Forelimb muscle (tissue), 1 donor: ENCODE results near the gene ZNF639. TPM values are rescaled to one million over a fixed set of nuclear protein-coding genes. Genes with fewer than 3 reads are reported as not detected.
"Not testable (repeated sequence)": the region's sequence is repeated elsewhere in the genome, so short reads cannot be mapped to it uniquely, and the experiment has no call there.

ENCODE experiments used
- DNase-seq: peaks from one replicate; pipeline ENCODE4 v3.0.0-alpha.2; 2013; ENCODE audit warnings: low read depth
- polyA plus RNA-seq: library from polyadenylated mRNA; unstranded; fragments of 120-200 nt; gene quantifications from one replicate; pipeline ENCODE4 v1.2.1, GENCODE V29; 2013; ENCODE audit not compliant: insufficient read length

Gene ZNF639, protein sequence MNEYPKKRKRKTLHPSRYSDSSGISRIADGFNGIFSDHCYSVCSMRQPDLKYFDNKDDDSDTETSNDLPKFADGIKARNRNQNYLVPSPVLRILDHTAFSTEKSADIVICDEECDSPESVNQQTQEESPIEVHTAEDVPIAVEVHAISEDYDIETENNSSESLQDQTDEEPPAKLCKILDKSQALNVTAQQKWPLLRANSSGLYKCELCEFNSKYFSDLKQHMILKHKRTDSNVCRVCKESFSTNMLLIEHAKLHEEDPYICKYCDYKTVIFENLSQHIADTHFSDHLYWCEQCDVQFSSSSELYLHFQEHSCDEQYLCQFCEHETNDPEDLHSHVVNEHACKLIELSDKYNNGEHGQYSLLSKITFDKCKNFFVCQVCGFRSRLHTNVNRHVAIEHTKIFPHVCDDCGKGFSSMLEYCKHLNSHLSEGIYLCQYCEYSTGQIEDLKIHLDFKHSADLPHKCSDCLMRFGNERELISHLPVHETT
- polyA plus RNA-seq: 37.8 TPM

DNA sequence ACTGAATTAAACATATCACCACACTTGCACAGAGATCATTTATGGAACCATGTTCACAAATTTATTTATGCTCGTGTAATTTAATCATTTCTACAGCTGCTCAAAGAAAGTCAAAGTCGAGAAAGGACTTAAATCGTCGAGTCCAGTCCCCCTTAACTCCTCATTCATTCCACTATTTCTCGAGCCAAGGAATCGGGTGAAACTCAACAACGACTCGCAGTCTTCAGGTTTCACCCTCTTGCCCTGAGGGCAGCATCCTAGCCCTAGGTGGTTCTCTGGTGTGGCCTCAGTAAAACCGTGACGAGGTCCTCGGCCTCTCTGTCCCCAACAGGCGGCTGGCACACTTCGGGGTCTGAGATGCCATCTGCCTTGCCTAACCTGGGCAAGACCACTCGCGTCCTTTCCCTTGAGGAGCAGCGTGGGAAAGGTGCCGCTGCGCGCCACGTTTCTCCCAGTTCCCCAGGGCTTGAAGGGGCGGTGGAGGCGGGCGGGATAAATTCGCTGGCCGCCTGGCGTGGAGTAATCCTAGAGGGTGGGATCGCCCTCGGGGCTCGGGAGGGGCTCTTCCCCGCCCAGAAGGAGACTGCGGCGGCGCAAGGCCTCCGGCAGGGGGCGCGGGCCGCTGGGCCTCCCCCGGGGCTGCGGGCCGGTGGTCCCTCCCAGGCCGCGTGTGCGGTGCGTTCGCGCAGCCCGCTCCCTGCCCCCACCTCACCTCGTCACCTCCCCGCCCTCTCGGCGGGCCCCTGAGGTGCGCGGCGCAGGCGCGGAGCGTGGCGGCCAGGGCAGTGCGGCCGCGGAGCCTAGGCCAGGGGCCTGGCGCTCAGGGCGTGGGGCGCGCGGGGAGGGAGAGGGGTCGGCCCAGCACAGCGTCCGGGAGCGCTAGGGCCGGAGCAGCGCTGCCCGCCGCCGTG is at the start of gene ZNF639:
TSS of gene ZNF639 (plus strand) at position 746 of the 911 bp plus-strand sequence. CDS start 5,263 bp downstream, outside the sequence.
- DNase-seq: no peak

DNA sequence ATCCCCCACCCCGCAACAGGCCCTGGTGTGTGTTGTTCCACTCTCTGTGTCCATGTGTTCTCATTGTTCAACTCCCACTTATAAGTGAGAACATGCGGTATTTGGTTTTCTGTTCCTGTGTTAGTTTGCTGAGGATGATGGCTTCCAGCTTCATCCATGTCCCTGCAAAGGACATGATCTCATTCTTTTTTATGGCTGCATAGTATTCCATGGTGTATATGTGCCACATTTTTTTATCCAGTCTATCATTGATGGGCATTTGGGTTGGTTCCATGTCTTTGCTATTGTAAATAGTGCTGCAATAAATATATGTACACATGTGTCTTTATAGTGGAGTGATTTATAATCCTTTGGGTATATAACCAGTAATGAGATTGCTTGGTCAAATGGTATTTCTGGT is 48.4 kb upstream of the ZNF639 start:
- DNase-seq: not testable (repeated sequence)

DNA sequence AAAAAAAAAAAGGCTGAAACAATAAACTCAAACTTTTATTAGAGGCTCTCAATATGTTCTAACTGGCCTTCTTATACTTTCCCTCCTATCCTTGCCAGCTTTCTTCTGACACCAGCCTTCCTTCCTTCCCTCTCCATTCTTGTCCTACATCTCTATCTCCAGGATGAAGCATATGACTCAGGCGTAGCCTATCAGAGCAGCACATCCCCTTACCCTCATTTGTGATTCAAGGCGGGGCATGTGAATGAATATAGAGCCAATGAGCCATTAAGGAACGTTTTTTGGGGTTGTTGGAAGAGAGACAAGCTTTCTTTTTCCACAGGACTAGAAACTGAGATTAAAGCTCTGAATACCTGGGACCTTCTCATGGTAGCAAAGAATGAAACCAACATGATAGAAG is 46.8 kb upstream of the ZNF639 start:
- no peak for DNase-seq

DNA sequence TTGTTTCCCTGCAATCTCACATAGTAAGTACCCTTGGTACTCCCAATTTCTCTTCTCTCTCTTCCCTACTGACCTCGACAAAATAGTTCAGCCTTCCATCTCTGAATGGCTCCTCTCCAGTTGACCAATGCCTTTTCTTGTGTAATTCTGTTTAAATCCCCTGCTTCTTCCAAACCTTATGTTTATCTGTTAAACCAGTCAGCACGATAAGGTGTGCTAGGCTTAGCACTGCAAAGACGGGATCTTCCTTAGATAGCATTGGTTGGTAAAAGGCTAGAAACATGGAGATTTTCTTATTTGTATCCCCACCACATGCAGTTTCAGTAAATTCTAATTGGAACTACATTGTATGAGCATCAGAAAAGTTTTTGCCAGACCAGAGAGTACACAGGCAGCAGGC is 46.1 kb upstream of the ZNF639 start:
- no peak for DNase-seq

DNA sequence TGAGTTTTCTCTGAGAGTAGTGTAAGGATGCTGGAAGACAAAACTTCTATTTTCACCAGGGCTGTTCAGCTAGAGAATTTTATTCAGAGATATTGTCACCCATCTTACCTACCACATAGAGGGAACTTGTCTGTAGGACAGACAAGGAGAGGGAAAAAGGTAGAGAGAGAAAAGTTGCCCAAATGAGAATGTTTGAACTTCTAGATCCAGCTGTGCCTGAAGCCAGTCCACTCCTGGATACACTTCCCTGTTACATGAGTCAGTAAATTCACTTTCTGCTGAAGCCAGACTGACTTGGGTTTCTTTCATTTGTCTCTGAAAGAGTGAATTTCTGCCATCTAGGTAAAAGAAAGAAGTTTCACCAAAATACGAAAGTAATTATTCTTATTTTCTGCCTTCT is 44.7 kb upstream of the ZNF639 start:
- no peak for DNase-seq

DNA sequence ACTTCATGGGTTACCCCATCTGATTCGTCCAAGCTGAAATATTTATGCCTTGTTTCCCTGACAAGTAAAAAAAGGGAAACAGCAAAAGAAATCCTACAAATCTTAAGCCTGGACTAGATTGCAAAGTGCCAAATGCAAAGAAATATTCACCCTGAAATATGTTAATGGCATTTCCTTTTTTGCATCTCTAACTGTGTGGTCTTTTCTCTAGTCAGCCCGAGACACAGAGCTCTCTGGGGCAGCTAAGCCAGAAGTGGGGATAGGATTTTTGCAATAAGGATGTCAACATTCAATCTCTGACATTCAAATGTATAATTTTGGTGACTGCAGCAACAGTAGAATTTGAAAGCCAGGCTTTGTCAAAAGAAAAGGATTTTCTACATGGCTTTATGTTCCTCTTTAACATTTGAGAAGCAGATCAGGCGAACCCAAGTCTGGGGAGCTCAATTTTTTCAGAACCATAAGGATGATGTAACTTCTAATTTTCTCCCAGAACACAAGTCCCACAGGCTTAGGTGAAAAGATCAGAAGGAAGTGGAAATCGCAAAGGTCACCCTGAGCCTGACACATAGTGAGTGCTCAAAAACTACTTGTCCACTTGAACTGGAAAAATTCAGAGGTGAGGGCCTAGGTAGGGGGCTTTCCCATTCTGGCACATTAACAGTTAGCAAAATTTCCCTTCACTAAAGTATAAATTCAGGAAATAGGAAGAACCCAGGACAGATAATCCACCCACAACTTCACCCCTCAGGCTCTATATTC is 43.7 kb upstream of the ZNF639 start:
- DNase-seq: no peak

DNA sequence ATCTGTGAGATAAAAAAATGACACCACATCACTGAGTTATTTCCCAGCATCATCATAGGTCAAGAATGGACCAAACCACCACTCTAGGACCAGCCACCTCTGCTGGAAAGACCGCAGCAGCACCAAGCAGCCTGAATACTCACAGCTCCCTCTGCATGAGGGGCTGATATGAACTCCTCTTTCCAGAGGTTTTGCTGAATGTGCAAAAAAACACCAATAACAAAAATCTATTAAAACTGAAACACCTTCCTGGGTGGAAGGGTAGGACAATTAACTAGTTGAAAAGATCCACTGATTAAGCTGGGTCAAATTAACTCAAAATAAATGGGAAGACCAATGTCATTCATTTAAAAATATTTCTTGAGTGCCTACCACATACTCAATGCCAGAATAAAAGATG is 43.0 kb upstream of the ZNF639 start:
- no peak for DNase-seq

DNA sequence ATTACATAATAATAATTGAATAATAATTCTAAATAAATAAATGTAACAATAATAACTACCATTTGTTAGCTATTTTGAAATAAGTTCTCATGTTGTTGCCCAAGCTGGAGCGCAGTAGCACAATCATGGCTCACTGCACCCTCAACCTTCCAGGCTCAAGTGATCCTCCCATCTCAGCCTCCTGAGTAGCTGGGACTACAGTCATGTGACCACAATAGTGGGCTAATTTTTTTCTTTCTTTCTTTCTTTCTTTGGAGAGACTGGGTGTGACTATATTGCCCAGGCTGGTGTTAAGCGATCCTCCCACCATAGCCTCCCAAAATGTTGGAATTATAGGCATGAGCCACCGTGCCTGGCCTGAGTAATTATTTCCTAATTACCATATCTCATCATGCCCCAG is 41.0 kb upstream of the ZNF639 start:
- no peak for DNase-seq

DNA sequence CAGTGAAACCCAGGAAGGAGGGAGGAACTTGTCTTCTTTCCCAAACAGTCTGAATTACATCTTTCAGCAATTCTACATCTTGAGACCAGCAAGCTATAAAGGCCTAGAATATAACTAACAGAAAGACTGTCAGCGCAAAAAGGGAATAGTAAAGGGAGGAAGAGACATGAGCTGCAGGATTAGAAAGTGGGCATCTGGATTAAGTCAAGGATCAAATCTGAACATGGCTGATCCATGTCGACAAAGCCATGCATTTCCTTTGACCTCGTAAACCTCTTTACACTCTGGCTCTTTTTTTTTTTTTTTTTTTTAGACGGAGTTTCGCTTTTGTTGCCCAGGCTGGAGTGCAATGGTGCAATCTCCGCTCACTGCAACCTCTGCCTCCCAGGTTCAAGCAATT is 36.5 kb upstream of the ZNF639 start:
- no peak for DNase-seq

DNA sequence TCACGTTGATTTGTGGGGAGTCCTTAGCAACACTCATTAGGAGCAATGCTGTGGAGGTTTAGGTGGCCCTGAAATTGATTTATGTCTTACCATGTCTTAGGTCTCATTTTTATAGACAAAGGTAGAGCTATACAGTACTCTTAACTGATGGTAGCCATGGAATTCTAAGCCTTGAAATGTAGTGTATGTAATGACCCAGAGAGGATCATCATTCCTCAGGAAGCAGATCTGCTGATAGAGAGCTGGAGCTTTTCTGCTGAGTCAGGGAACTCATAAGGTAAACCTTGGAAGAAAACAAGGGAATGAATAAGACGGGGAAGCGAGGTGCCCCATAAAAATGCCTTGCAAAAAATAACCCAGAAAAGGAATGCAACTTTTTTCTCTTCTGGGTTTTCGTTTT is 34.0 kb upstream of the ZNF639 start:
- no peak for DNase-seq

DNA sequence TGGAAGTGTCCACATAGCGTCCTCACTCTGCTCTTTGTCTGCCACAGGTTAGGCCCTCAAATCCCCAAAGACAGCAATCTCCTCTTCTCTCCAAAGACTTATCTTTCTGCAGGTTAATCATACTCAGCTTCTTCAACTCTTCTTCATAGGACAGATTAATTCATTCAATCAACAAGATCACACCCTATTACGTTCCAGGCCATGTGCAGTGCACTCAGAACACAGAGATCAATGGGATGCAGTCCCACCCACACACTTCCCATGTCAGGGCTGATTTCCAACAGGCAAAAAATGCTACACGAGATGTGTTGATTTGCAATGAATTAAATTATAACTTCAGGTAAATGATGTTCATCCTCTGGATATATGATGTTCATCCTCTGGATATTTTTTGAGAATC is 33.5 kb upstream of the ZNF639 start:
- DNase-seq: no peak

DNA sequence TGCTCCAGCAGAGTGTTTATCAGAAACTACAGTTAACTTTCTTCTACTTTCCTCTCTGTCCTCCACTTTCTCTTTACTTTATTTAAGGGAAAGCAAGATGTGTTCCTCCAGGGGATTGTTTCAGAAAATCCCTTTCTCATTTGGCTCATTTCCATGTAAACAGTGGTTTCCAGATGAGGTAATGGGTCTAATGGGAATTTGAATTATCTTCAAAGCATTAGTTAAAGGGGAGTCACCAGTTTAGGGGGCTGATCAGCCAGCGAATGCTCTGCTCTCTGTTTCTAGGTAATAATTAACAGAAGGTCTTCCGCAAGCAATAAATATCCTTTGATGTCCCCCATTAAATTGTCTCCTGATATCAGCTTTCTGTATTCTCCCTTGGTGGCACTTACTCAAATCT is 30.4 kb upstream of the ZNF639 start:
- DNase-seq: no peak

DNA sequence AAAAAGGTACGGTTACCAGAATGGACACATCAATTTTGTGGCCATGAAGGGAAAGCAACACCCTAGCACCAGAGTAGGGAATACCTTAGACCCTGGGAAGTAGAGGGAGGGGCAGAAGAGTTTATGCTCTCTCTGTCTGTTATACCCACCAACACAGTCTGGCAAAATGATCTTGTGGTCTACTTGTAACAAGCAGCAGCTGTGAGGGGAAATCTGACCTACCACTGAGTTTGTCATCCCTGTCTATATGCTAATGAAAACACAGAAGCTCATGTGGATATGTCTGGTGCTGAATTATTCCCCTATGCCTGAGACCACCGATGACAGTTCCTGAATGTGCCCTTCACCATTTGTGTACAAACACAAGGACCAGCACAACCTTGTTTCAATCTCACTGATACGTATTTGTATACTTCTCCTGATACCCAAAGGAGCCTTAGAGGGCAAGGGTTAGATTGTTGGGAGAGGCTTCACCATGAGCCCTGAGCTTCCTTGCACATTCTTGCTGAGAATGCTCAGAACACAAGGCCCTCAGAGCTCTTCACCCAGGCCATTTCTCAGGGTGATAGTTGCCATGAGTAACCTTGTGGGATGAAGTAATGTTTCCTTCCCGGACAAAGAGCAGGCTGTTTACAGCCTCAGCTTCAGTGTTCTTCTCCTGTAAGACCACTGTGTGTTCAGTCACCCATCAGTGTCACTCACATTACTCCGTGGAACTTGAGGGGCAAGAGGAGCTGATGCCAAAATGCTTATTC is 24.7 kb upstream of the ZNF639 start:
- no peak for DNase-seq

DNA sequence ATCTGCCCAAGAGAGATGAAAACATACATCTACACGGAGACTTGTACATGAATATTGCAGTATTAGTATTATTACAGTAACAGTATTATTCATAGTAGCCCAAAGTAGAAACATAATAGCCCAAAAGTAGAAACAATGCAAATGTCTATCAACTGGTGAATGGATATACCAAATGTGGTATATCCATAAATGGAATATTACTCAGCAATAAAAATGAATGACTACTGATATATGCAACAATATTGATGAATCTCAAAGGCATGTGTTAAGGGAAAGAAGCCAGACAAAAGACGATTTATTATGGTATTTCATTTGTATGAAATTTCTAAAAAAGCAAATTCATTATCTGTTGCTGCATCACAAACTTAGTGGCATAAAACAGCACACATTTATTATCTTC is 23.5 kb upstream of the ZNF639 start:
- DNase-seq: no peak

DNA sequence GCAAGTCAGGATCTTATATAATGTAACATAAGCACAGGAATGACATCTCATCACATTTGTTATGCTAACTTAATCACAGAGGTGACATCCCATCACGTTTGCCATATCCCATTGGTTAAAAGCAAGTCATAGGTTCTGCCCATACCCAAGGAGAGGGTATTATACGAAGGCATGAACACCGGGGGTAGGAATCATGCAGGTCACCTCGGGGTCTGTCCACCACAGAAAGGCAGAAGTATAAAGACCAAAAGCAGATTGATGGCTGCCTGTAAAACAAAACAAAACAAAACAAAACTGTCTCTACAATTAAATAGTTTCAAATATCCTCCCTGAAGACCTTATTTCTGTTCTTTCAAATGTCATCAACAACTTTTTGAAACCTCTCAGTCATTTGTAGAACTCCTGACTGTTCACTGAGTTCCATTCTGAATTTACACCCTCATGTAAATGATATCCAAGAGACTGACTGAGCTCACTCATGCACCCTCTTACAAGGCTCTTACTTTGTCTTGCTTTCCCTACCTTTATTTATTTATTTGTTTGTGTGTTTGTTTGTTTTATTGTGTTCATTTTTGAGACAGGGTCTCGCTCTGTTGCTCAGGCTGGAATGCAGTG is 22.7 kb upstream of the ZNF639 start:
- no peak for DNase-seq

DNA sequence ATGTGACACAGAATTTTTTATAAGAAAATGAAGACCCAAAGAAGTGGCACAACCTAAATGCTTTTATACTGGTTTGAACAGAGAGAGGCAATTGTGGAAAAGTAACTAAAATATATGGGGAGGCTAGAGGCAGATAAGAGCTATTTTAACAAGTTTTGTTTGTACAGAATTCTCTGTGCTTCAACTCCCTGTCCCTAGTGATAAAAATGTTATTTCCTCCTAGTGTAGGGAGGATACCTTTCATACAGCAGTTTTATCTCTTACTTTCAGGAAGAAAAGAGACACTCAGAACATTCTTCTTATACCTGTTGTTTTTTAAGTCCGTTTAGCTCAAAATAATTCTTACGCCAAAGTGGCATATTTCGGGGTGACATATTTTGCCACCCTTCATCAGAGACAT is 21.2 kb upstream of the ZNF639 start:
- no peak for DNase-seq

DNA sequence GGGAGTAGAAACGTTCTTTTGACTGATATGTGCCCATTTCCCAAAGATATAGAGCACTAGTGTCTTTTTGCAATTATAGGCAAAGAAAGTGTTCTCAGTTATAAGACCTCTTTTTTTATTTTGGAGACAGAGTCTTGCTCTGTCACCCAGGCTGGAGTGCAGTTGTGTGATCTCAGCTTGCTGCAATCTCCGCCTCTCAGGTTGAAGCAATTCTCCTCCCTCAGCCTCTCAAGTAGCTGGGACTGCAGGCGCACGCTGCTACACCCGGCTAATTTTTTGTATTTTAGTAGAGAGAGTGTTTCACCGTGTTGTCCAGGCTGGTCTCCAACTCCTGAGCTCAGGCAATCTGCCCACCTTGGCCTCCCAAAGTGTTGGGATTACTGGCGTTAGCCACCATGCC is 20.7 kb upstream of the ZNF639 start:
- DNase-seq: no peak

DNA sequence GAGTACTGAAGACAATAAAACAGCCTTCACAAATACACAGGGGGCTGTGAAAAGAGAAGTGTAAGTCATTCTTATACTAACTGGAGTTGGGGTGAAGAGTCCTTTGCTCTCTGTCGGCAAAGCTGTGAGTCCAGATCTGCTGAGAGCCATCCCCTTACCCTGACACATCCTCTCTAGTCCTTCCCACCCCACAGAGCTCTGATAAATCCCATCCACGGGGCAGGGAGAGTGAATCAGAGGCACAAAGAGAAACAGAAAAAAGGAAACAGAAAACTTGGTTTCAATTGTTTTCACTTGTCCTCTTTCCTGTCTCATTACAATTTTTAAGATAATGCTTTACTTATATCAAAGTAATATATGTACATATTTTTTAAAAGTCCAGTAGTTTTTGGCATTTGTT is 18.2 kb upstream of the ZNF639 start:
- DNase-seq: no peak

DNA sequence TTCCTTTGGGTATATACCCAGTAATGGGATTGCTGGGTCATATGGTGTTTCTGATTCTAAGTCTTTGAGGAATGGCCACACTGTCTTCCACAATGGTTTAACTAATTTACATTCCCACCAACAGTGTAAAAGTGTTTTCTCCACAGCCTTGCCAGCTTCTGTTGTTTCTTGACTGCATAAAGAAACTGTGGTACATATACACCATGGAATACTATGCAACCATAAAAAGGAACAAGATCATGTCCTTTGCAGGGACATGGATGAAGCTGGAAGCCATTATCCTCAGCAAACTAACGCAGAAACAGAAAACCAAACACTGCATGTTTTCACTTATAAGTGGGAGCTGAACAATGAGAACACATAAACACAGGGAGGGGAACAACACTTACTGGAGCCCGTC is 15.5 kb upstream of the ZNF639 start:
- DNase-seq: not testable (repeated sequence)

DNA sequence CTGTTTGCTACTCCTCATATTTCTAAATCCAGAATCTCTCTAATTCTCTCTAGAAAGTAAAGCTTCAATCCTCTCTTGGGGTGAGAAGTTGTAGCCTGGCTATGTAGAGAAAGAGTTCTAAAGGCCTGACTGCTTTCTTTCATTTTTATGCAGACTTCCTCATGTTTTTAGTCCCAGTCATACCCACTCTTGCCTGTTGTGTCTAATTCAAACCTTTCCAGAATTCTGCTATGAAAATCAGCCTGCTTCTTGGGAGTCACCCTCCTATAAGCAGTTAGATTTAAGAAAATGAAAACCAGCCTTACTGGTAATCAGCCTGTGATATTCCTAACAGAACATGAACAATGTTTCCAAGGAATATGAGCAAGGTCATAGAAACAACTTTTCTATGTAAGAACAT is 14.8 kb upstream of the ZNF639 start:
- no peak for DNase-seq
